H1 (cell line): Measurements from ENCODE around the gene OSBPL9. TPM values are rescaled to one million over a fixed set of nuclear protein-coding genes. Genes with fewer than 3 reads are reported as not detected.

Experiments
- CTCF ChIA-PET: fragments of 300-600 bp; sonication (Branson Sonifier 250); formaldehyde crosslinking; loops from one replicate; lab custom pipeline; 2021; ENCODE audit not compliant: partially characterized antibody; lab: Charles Lee
- POLR2A ChIA-PET: fragments of 300-600 bp; sonication (Branson Sonifier 250); formaldehyde crosslinking; loops from one replicate; lab custom pipeline; 2021; ENCODE audit warnings: inconsistent platforms; ENCODE audit not compliant: partially characterized antibody; lab: Charles Lee
- DNase-seq, 2 experiments: peaks; one replicate each; pipeline versions ENCODE4 v3.0.0 to v3.0.0-alpha.2; 2010 to 2022; ENCODE audit warnings: low spot score in 2 of 2, low read depth in 1 of 2, mixed read lengths in 1 of 2
- FAIRE-seq: peaks from 2 replicates; lab custom pipeline; 2011; peaks lifted over from hg19 to GRCh38; lab: Jason Lieb, UNC
- H2AFZ ChIP-seq: 2 replicates; pipeline ENCODE4 v1.8.1; 2012; ENCODE audit warnings: low read length, inconsistent platforms
- H2AK5ac ChIP-seq: 2 replicates; pipeline ENCODE4 v1.6.1; 2013; ENCODE audit warnings: low read depth, low read length
- H2BK120ac ChIP-seq: replicated peaks from 2 replicates; pipeline ENCODE3; 2013; ENCODE audit warnings: low read depth, low read length, inconsistent platforms
- H2BK12ac ChIP-seq: 2 replicates; pipeline ENCODE4 v1.6.1; 2013; ENCODE audit warnings: low read depth, low read length
- H2BK15ac ChIP-seq: 2 replicates; pipeline ENCODE4 v1.6.1; 2013; ENCODE audit warnings: low read length
- H2BK20ac ChIP-seq: 2 replicates; pipeline ENCODE4 v1.6.1; 2013; ENCODE audit warnings: low read length
- H2BK5ac ChIP-seq: 2 replicates; pipeline ENCODE4 v1.6.1; 2013; ENCODE audit warnings: low read depth, low read length
- H3K14ac ChIP-seq: 2 replicates; pipeline ENCODE4 v1.6.1; 2013; ENCODE audit warnings: inconsistent platforms; ENCODE audit not compliant: insufficient read length
- H3K18ac ChIP-seq: 2 replicates; pipeline ENCODE4 v1.6.1; 2013; ENCODE audit warnings: low read length; ENCODE audit errors: extremely low read depth
- H3K23ac ChIP-seq: 2 replicates; pipeline ENCODE4 v1.6.1; 2013; ENCODE audit warnings: inconsistent platforms; ENCODE audit not compliant: insufficient read length
- H3K23me2 ChIP-seq: 2 replicates; pipeline ENCODE4 v1.6.1; 2013; ENCODE audit warnings: low read depth, low read length
- H3K27ac ChIP-seq: 2 replicates; pipeline ENCODE4 v1.6.1; 2011; ENCODE audit warnings: low read depth, low read length, inconsistent platforms
- H3K27me3 ChIP-seq, 4 experiments: replicated peaks in 1 of 4; 1 replicate in 1 of 4; 2 replicates in 3 of 4; pipeline versions ENCODE4 v1.6.1 to v1.8.1; 2011 to 2013; ENCODE audit warnings: low read length in 3 of 4, mild to moderate bottlenecking in 3 of 4, inconsistent platforms in 2 of 4, mixed read lengths in 2 of 4, moderate library complexity in 1 of 4; ENCODE audit not compliant: control insufficient read depth in 3 of 4, insufficient read depth in 3 of 4; ENCODE audit errors: extremely low read depth in 1 of 4
- H3K36me3 ChIP-seq, 4 experiments: 2 replicates each; pipeline versions ENCODE4 v1.6.1 to v1.8.1; 2011 to 2013; ENCODE audit warnings: mild to moderate bottlenecking in 4 of 4, low read length in 3 of 4, moderate library complexity in 2 of 4, control low read depth in 1 of 4, inconsistent platforms in 1 of 4; ENCODE audit not compliant: insufficient read depth in 4 of 4, control insufficient read depth in 2 of 4
- H3K4ac ChIP-seq: replicated peaks from 2 replicates; pipeline ENCODE3; 2013; ENCODE audit warnings: low read length, low read depth, mixed read lengths, inconsistent platforms; ENCODE audit not compliant: insufficient read length
- H3K4me1 ChIP-seq, 4 experiments: replicated peaks in 1 of 4; 1 replicate in 1 of 4; 2 replicates in 3 of 4; pipeline versions ENCODE4 v1.6.1 to v1.8.1; 2011 to 2013; ENCODE audit warnings: low read length in 3 of 4, inconsistent platforms in 2 of 4, mixed read lengths in 1 of 4; ENCODE audit not compliant: insufficient read depth in 4 of 4, control insufficient read depth in 3 of 4
- H3K4me2 ChIP-seq, 2 experiments: 2 replicates each; pipeline versions ENCODE4 v1.6.1 to v1.8.1; 2011 to 2013; ENCODE audit warnings: low read depth in 2 of 2, low read length in 2 of 2, control low read depth in 1 of 2, inconsistent platforms in 1 of 2, mild to moderate bottlenecking in 1 of 2; ENCODE audit not compliant: insufficient read depth in 1 of 2
- H3K4me3 ChIP-seq, 4 experiments: fragments of 200-600, 300-600 bp in 1 of 4; sonication (generic), shearing (Covaris generic), sonication (Bioruptor Twin) in 1 of 4; 2 replicates each; pipeline versions ENCODE4 v1.5.1 to v1.8.1; 2011 to 2016; ENCODE audit warnings: low read length in 4 of 4, low read depth in 3 of 4, control low read depth in 2 of 4, inconsistent platforms in 2 of 4, mild to moderate bottlenecking in 2 of 4, mixed read lengths in 1 of 4, moderate library complexity in 1 of 4; ENCODE audit not compliant: insufficient read depth in 2 of 4; ENCODE audit errors: extremely low read depth in 1 of 4
- H3K56ac ChIP-seq: replicated peaks from 2 replicates; pipeline ENCODE3; 2013; ENCODE audit warnings: low read depth, mild to moderate bottlenecking, mixed read lengths, low read length, inconsistent platforms; ENCODE audit not compliant: insufficient read length
- H3K79me1 ChIP-seq: 2 replicates; pipeline ENCODE4 v1.6.1; 2013; ENCODE audit warnings: low read depth, low read length, control low read depth
- H3K79me2 ChIP-seq, 2 experiments: 2 replicates each; pipeline versions ENCODE4 v1.6.1 to v1.8.1; 2012 to 2013; ENCODE audit warnings: low read length in 2 of 2, mild to moderate bottlenecking in 2 of 2, inconsistent platforms in 1 of 2; ENCODE audit not compliant: insufficient read depth in 2 of 2, control insufficient read depth in 1 of 2
- H3K9ac ChIP-seq, 4 experiments: replicated peaks in 1 of 4; 1 replicate in 1 of 4; 2 replicates in 3 of 4; pipeline versions ENCODE4 v1.6.1 to v1.8.1; 2011 to 2013; ENCODE audit warnings: low read depth in 3 of 4, low read length in 3 of 4, control low read depth in 2 of 4, mild to moderate bottlenecking in 2 of 4, moderate library complexity in 2 of 4, inconsistent platforms in 1 of 4; ENCODE audit errors: extremely low read depth in 1 of 4
- H3K9me3 ChIP-seq, 2 experiments: 2 replicates each; pipeline versions ENCODE4 v1.6.1 to v1.8.1; 2012 to 2013; ENCODE audit warnings: mild to moderate bottlenecking in 2 of 2, moderate library complexity in 2 of 2, control low read depth in 1 of 2, inconsistent platforms in 1 of 2, low read depth in 1 of 2, low read length in 1 of 2, mixed read lengths in 1 of 2; ENCODE audit not compliant: insufficient read depth in 2 of 2
- H4K20me1 ChIP-seq, 2 experiments: replicated peaks in 1 of 2; 2 replicates each; pipeline versions ENCODE3 to v1.8.1; 2011 to 2013; ENCODE audit warnings: inconsistent platforms in 2 of 2, low read length in 2 of 2, mild to moderate bottlenecking in 1 of 2; ENCODE audit not compliant: insufficient read depth in 2 of 2, control insufficient read depth in 1 of 2
- H4K5ac ChIP-seq: 2 replicates; pipeline ENCODE4 v1.6.1; 2013; ENCODE audit warnings: low read length, low read depth, mixed read lengths, inconsistent platforms; ENCODE audit not compliant: insufficient read length
- H4K8ac ChIP-seq: 2 replicates; pipeline ENCODE4 v1.8.0; 2013; ENCODE audit warnings: mild to moderate bottlenecking, moderate library complexity, low read length, inconsistent platforms; ENCODE audit not compliant: insufficient read depth; ENCODE audit errors: extremely low read depth
- H4K91ac ChIP-seq: replicated peaks from 2 replicates; pipeline ENCODE3; 2013; ENCODE audit warnings: low read length, mixed read lengths, inconsistent platforms; ENCODE audit not compliant: insufficient read length
- JUND ChIP-seq: IDR thresholded peaks from 2 replicates; pipeline ENCODE4 v1.6.1; 2011; ENCODE audit warnings: mild to moderate bottlenecking, improper control_type of control experiment, low read length
- POU5F1 ChIP-seq: IDR thresholded peaks from 2 replicates; pipeline ENCODE4 v1.6.1; 2011; ENCODE audit warnings: low read depth, mild to moderate bottlenecking, low read length, moderate library complexity
- RBBP5 ChIP-seq: IDR thresholded peaks from 2 replicates; pipeline ENCODE4 v1.7.1; 2012; ENCODE audit warnings: low read depth, mild to moderate bottlenecking, inconsistent platforms, low read length, moderate library complexity, borderline replicate concordance
- WGBS, 2 experiments: shearing (Covaris generic) in 1 of 2; methylation state at CpG; one replicate each; pipeline versions ENCODE4 v1.1.6 to v1.1.7; 2013 to 2015; ENCODE audit warnings: low lambda C conversion rate in 2 of 2, mixed read lengths in 2 of 2, inconsistent platforms in 1 of 2, low coverage in 1 of 2, missing lambda C conversion rate in 1 of 2; ENCODE audit not compliant: insufficient replicate concordance in 2 of 2, insufficient coverage in 1 of 2, insufficient read length in 1 of 2; ENCODE audit errors: extremely low coverage in 1 of 2, missing lambda C conversion rate in 1 of 2; 5-methylcytosine and 5-hydroxymethylcytosine counted together
- polyA plus RNA-seq, 7 experiments: library from polyadenylated mRNA; depleted of rRNA in 3 of 7; stranded (reverse) in 5 of 7; unstranded in 2 of 7; fragments of >200 nt in 5 of 7; fragments of 200-250 nt in 2 of 7; gene quantifications; 1 replicate in 5 of 7; 2 replicates in 1 of 7; 4 replicates in 1 of 7; pipeline versions ENCODE4 v1.2.1 to v1.2.3, GENCODE V29; 2011 to 2013; ENCODE audit warnings: missing spikeins in 2 of 7, mixed read lengths in 2 of 7
- total RNA-seq: library from RNA; stranded (reverse); fragmentation: NEBNext Ultra II Directional; extraction: Animal tissue kit (Norgen Biotek cat#: 25700); gene quantifications from 2 replicates; pipeline ENCODE4 v1.2.1, GENCODE V29; 2021

Gene OSBPL9
- total and polyA plus RNA-seq, 2 of the 8 experiments (the other 6 are each of a cell fraction or from before 2014, with no cell fraction given): 58.2 to 71.6 TPM

- Histone ChIP-seq H4K8ac (no peak overlapping the region), H3K4me1 (no peaks in the 10 kb centered on the region), H3K14ac (no peak overlapping the region), H3K27me3 (no peaks in the 10 kb centered on the region), H3K18ac (no peak overlapping the region), H3K79me1 (no peaks in the 10 kb centered on the region), H3K23ac (no peak overlapping the region), H2BK120ac (no peak overlapping the region), H4K91ac (no peak overlapping the region), H4K5ac (no peak overlapping the region), H3K56ac (no peak overlapping the region), H3K4ac (no peak overlapping the region), H3K4me2 (no peak overlapping the region), H3K27ac (no peak overlapping the region), H2AFZ (no peak overlapping the region), H3K79me2 (no peaks in the 10 kb centered on the region), H2BK15ac (no peak overlapping the region), H3K9ac (no peak overlapping the region), H2AK5ac (no peak overlapping the region), H2BK20ac (no peak overlapping the region), H3K9me3 (no peaks in the 10 kb centered on the region), H4K20me1 (no peaks in the 10 kb centered on the region), H3K4me3 (no peak overlapping the region), H2BK12ac (no peak overlapping the region), H2BK5ac (no peak overlapping the region), H3K36me3 (no peaks in the 10 kb centered on the region), H3K23me2 (no peaks in the 10 kb centered on the region)
- TF ChIP-seq POU5F1 (no peak), RBBP5 (no peak), JUND (no peak)
- POLR2A ChIA-PET: no interaction called here
- 86% methylated on average over 2 of the region's 2 CpGs; no CpG with 5 or more reads in 1 of the 2 experiments for WGBS, 2 experiments
- FAIRE-seq (no peak), DNase-seq (no peak)
- CTCF ChIA-PET: interaction anchor here (1.1 kb wide), 1 partner anchor 151 kb away, joined by 3 read pairs; no protein-coding TSS in a partner anchor
Observed at GRCh38 chr1:51576085-51576444, 40.8 kb upstream of the OSBPL9 start.
